DMS153 treated with DMSO at 0.1 percent for 48 hours (cell line): ENCODE measurements around the gene PHLDA2.

Source experiments
- DNase-seq: peaks from one replicate; lab custom pipeline; 2025; ENCODE audit not compliant: unreplicated experiment; lab: John Stamatoyannopoulos, UW

The PHLDA2 gene

GRCh38 chr11:2898366-2899079, 30.7 kb downstream of the PHLDA2 start:
- DNase-seq, result peak; percentile 47

- no peak for DNase-seq
These were observed 32.2 kb downstream of the PHLDA2 start for GRCh38 chr11:2897048-2897447.

- DNase-seq, result no peak
These were observed 33.2 kb downstream of the PHLDA2 start for GRCh38 chr11:2896047-2896446.

- DNase-seq, result no peak
These were observed 35.3 kb downstream of the PHLDA2 start for GRCh38 chr11:2893935-2894334.

GRCh38 chr11:2892967-2893528, 36.2 kb downstream of the PHLDA2 start:
- DNase-seq, result no peak

GRCh38 chr11:2892215-2892966, 36.8 kb downstream of the PHLDA2 start:
- DNase-seq, result peak; percentile 71

GRCh38 chr11:2891326-2892214, 37.6 kb downstream of the PHLDA2 start:
- peak; percentile 58 for DNase-seq

- DNase-seq, result no peak
These were observed 38.5 kb downstream of the PHLDA2 start for GRCh38 chr11:2890466-2891294.

GRCh38 chr11:2889362-2890273, 39.6 kb downstream of the PHLDA2 start:
- DNase-seq, result no peak

- DNase-seq, result peak; percentile 74
These were observed 40.8 kb downstream of the PHLDA2 start for GRCh38 chr11:2888266-2888968.

- no peak for DNase-seq
These were observed 41.6 kb downstream of the PHLDA2 start for GRCh38 chr11:2887515-2888195.

- no peak for DNase-seq
These were observed 42.3 kb downstream of the PHLDA2 start for GRCh38 chr11:2886936-2887335.

- no peak for DNase-seq
These were observed 42.9 kb downstream of the PHLDA2 start for GRCh38 chr11:2886191-2886894.

GRCh38 chr11:2885678-2886081, 43.5 kb downstream of the PHLDA2 start, which contains the start of gene CDKN1C:
CDKN1C (minus strand) TSS chr11:2885775; CDS start chr11:2885456, 319 bp downstream.
- DNase-seq, result peak; percentile 60

- DNase-seq, result peak; percentile 33
These were observed 44.1 kb downstream of the PHLDA2 start for GRCh38 chr11:2885017-2885677.

- no peak for DNase-seq
These were observed 45.0 kb downstream of the PHLDA2 start for GRCh38 chr11:2883979-2884815.
